Adrenal gland (tissue), 12 donors: Measurements from ENCODE around the gene MPP3. TPM values are rescaled to one million over a fixed set of nuclear protein-coding genes. Genes with fewer than 3 reads are reported as not detected.
"Not testable (repeated sequence)": the region's sequence is repeated elsewhere in the genome, so short reads cannot be mapped to it uniquely, and the experiment has no call there.

ENCODE experiments used
- DNase-seq, 7 donors: peaks; one replicate each; pipeline ENCODE4 v3.0.0-alpha.2; 2019 to 2020
- H3K27ac ChIP-seq, 5 donors: fragments of 200-600 bp; sonication (generic) in 4 of 5; 1 replicate in 3 of 5; 2 replicates in 2 of 5; pipeline versions ENCODE4 v1.5.1 to v1.8.0; 2016 to 2020; ENCODE audit warnings: mild to moderate bottlenecking in 1 of 5
- H3K27me3 ChIP-seq: fragments of 200-600 bp; 2 replicates; pipeline ENCODE4 v1.8.0; 2021
- H3K36me3 ChIP-seq, 2 donors: fragments of 200-600 bp; replicated peaks in 1 of 2; 1 replicate in 1 of 2; 2 replicates in 1 of 2; pipeline versions ENCODE4 v1.5.1 to v1.8.0; 2018 to 2022
- H3K4me1 ChIP-seq, 2 donors: fragments of 200-600 bp; replicated peaks in 1 of 2; 1 replicate in 1 of 2; 2 replicates in 1 of 2; pipeline versions ENCODE4 v1.5.1 to v1.8.0; 2018 to 2021
- H3K4me3 ChIP-seq, 4 donors: fragments of 200-600 bp; sonication (generic) in 3 of 4; one replicate each; pipeline ENCODE4 v1.5.1; 2016 to 2018
- H3K9me3 ChIP-seq, 3 donors: fragments of 200-600 bp; sonication (generic) in 1 of 3; replicated peaks in 1 of 3; 1 replicate in 2 of 3; 2 replicates in 1 of 3; pipeline versions ENCODE4 v1.5.1 to v1.8.0; 2016 to 2021
- CTCF ChIP-seq, 6 experiments: fragments of 450-650 bp in 4 of 6; fragments of 200-600 bp in 2 of 6; sonication (generic) in 1 of 6; IDR thresholded peaks; 1 replicate in 5 of 6; 2 replicates in 1 of 6; pipeline versions ENCODE4 v1.5.1 to v1.8.0; 2016 to 2021; ENCODE audit warnings: antibody characterized with exemption in 6 of 6, mild to moderate bottlenecking in 2 of 6, moderate library complexity in 1 of 6
- POLR2A ChIP-seq, 2 donors: fragments of 450-650 bp; IDR thresholded peaks; one replicate each; pipeline ENCODE4 v1.6.1; 2017; ENCODE audit warnings: antibody characterized with exemption in 2 of 2, mild to moderate bottlenecking in 2 of 2, moderate library complexity in 1 of 2
- WGBS, 4 donors: extraction: QIAGEN DNeasy Blood & Tissue Kit in 2 of 4; methylation state at CpG; one replicate each; pipeline versions ENCODE4 v1.1.5 to v1.1.7; 2013 to 2017; 5-methylcytosine and 5-hydroxymethylcytosine counted together
- intact Hi-C, 2 donors: fragments of 100-400 bp; cut with DNase I; formaldehyde crosslinking; loops; one replicate each; pipeline versions ENCODE4 v1.14.1 to v1.15.0; 2022 to 2023
- polyA plus RNA-seq, 3 donors: library from polyadenylated mRNA; stranded (reverse); fragments of 200-250 nt in 2 of 3; fragments of 350-450 nt in 1 of 3; fragmentation: Illumina TruSeq in 1 of 3; extraction: RNeasy Lipid Tissue Mini Kit (QIAGEN cat#74804) in 1 of 3; gene quantifications; one replicate each; pipeline ENCODE4 v1.2.3, GENCODE V29; 2013 to 2014
- total RNA-seq, 9 donors: library from RNA; depleted of rRNA in 4 of 9; stranded (reverse); fragments of >200 nt in 4 of 9; fragments of 120-200 nt in 1 of 9; fragmentation: NEBNext Ultra II Directional in 1 of 9; extraction: Animal tissue kit (Norgen Biotek cat#: 25700) in 1 of 9; gene quantifications; one replicate each; pipeline versions ENCODE4 v1.1.0 to v1.2.4, GENCODE V29; 2013 to 2023
- donor health status: healthy with polysubstance abuse.
- donor health status: Bipolar disorder and iron deficiency.
- donor health status: DM: yes; HTN: yes; CAD: no.
- donor health status: DM: no; HTN: no; CAD: no.
- donor health status: DM: no; HTN: no; CAD: no.
- donor health status: DM: yes; HTN: yes; CAD: no.

The MPP3 gene
- total and polyA plus RNA-seq, 12 donors = 0.60 to 10.6 (median 3.6) TPM

- no peak for DNase-seq
- 61 to 67% (median 63%) methylated on average over 4 of the region's 4 CpGs for WGBS, 4 donors
- H3K4me3 ChIP-seq = no peak overlapping the region
- H3K4me1 ChIP-seq = no peaks in the 10 kb centered on the region
- H3K27ac ChIP-seq = no peak overlapping the region
- no peaks in the 10 kb centered on the region for H3K9me3 ChIP-seq
- H3K36me3 ChIP-seq = no peaks in the 10 kb centered on the region
- intact Hi-C loops = loop anchor here (5.0 to 10.0 kb wide), 3 partner anchors 63 to 151 kb away; partner anchors contain the start of gene CFAP97D1 (in 1 of the 2)
- no peak for TF ChIP-seq POLR2A (IDR thresholded peaks at IDR 0.05)
- TF ChIP-seq CTCF (IDR thresholded peaks at IDR 0.05) = no peak
- no peaks in the 10 kb centered on the region for H3K27me3 ChIP-seq
Observed at GRCh38 chr17:43845766-43846165, 12.8 kb upstream of the MPP3 start.

GRCh38 chr17:43844241-43844640 lies 11.3 kb upstream of the MPP3 start:
- Histone ChIP-seq H3K36me3 (no peaks in the 10 kb centered on the region), H3K4me1 (peaks cover 0 to 9% of the 10 kb centered on the region in 2 donors), H3K4me3 (no peak overlapping the region), H3K9me3 (no peaks in the 10 kb centered on the region), H3K27ac (no peak overlapping the region), H3K27me3 (no peaks in the 10 kb centered on the region)
- TF ChIP-seq CTCF (IDR thresholded peaks at IDR 0.05) (no peak), POLR2A (IDR thresholded peaks at IDR 0.05) (no peak)
- intact Hi-C loops = loop anchor here (10.0 kb wide), 2 partner anchors 79 to 149 kb away; no protein-coding TSS in a partner anchor
- DNase-seq = no peak
- WGBS, 4 donors = 75 to 85% (median 81%) methylated on average over 3 to 5 of the region's 5 CpGs

GRCh38 chr17:43842975-43843325 lies 10.0 kb upstream of the MPP3 start:
- Histone ChIP-seq H3K4me3 (no peak overlapping the region), H3K4me1 (peaks cover 0 to 9% of the 10 kb centered on the region in 2 donors), H3K27me3 (no peaks in the 10 kb centered on the region), H3K36me3 (no peaks in the 10 kb centered on the region), H3K27ac (no peak overlapping the region), H3K9me3 (no peaks in the 10 kb centered on the region)
- WGBS, 4 donors = 63 to 71% (median 63%) methylated on average over 5 to 7 of the region's 7 CpGs
- DNase-seq = no peak
- intact Hi-C loops = loop anchor here (10.0 kb wide), 2 partner anchors 78 to 148 kb away; no protein-coding TSS in a partner anchor
- TF ChIP-seq CTCF (IDR thresholded peaks at IDR 0.05) (no peak), POLR2A (IDR thresholded peaks at IDR 0.05) (no peak)

GRCh38 chr17:43842091-43842974 lies 9.4 kb upstream of the MPP3 start:
- H3K36me3 ChIP-seq, H3K27me3 ChIP-seq, H3K4me1 ChIP-seq, H3K9me3 ChIP-seq, DNase-seq, H3K4me3 ChIP-seq: not testable (repeated sequence)
- 81 to 83% (median 82%) methylated on average over 31 to 53 of the region's 54 CpGs for WGBS, 4 donors
- peak overlapping the region in 1 of 5 donors; percentile 15 for H3K27ac ChIP-seq
- intact Hi-C loops = loop anchor here (10.0 kb wide), 2 partner anchors 78 to 148 kb away; no protein-coding TSS in a partner anchor
